GM23248 (cell line): ENCODE measurements around the gene IFT27.

Source experiments
- EZH2 ChIP-seq: fragments of 200-600 bp; sonication (generic); IDR thresholded peaks from 2 replicates; pipeline ENCODE4 v1.6.1; 2018; ENCODE audit warnings: antibody characterized with exemption, mild to moderate bottlenecking; ENCODE audit not compliant: insufficient read depth, poor library complexity, severe bottlenecking
- EZH2phosphoT487 ChIP-seq: fragments of 200-600 bp; sonication (generic); IDR thresholded peaks from 2 replicates; pipeline ENCODE4 v1.6.1; 2018; ENCODE audit warnings: antibody characterized with exemption, moderate library complexity, mild to moderate bottlenecking, low read depth; ENCODE audit not compliant: insufficient read depth

GRCh38 chr22:36713436-36713835 lies 62.5 kb downstream of the IFT27 start:
- TF ChIP-seq EZH2 (no peak), EZH2phosphoT487 (no peak)
